GM12875 (cell line): ENCODE data around the gene LCAT.

ENCODE experiments used
- H3K4me3 ChIP-seq: one replicate; pipeline ENCODE4 v1.5.1; 2011; ENCODE audit warnings: low read depth, low read length, control low read depth
- TF ChIP-seq, protein P1 (sequence below): IDR thresholded peaks from 2 replicates; pipeline ENCODE4 v1.5.1; 2011; ENCODE audit warnings: low read depth, mild to moderate bottlenecking, control low read depth, inconsistent platforms, low read length, moderate library complexity, borderline replicate concordance; ENCODE audit not compliant: insufficient read depth

The LCAT gene

DNA sequence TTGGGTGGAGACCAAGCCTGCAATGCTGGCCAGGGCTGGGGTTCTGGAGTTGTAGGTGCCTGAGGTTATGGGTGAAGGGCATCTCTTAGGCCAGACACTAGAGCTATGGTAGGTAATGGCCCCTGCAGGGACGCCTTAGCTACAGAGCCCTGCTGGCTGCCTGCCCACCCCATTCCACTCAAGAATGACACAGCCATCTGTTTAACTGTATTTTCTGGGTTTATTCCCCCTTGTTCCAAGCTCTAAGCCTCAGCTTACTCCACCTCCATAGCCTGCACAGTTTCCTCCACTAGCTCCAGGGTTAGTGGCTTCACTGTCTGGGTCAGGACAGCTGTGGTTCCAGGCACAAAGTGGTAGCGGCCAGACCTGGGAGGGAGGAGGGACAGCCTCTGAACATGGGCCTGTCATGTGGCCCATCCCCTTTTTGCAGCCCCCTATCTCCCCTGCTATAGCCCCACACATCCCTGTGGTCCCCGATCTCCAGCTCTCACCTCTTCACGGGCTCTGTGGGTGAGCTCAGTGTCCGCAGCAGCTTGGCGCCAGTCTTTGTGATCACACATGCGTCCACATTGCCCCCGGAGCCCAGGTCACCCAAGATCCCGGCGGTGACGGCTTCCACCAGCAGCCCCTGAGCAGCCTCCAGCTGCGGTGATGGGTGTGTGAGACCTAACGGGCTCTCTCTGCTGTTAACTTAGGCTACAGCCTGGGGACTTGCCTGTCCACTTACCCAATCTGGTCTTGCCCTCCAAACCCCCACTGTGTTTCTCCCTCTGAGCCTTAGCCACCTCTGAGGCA lies 9.4 kb downstream of the LCAT start:
- TF ChIP-seq, protein P1, sequence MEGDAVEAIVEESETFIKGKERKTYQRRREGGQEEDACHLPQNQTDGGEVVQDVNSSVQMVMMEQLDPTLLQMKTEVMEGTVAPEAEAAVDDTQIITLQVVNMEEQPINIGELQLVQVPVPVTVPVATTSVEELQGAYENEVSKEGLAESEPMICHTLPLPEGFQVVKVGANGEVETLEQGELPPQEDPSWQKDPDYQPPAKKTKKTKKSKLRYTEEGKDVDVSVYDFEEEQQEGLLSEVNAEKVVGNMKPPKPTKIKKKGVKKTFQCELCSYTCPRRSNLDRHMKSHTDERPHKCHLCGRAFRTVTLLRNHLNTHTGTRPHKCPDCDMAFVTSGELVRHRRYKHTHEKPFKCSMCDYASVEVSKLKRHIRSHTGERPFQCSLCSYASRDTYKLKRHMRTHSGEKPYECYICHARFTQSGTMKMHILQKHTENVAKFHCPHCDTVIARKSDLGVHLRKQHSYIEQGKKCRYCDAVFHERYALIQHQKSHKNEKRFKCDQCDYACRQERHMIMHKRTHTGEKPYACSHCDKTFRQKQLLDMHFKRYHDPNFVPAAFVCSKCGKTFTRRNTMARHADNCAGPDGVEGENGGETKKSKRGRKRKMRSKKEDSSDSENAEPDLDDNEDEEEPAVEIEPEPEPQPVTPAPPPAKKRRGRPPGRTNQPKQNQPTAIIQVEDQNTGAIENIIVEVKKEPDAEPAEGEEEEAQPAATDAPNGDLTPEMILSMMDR, result no peak
- H3K4me3 ChIP-seq, result no peak overlapping the region

DNA sequence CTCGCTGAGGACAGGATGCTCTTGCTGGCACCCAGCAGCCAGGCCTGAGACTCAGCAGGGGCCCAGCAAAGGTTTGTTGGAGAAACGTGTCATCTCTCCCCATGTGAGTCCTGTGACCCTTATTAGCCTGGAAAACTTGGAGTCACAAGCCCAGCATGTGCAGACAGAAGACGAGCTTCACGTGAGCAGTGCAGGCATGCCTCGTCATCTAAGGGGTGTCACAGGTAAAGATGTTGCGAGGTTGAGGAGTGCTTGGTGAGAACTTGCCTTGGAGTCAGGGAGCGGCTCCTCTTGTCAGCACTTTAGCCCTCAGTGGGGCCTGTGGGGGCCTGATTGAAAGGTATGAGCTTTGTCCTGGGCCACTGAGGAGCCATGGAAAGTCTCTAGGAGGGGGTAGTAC lies 10.1 kb downstream of the LCAT start:
- TF ChIP-seq, protein P1, result no peak

DNA sequence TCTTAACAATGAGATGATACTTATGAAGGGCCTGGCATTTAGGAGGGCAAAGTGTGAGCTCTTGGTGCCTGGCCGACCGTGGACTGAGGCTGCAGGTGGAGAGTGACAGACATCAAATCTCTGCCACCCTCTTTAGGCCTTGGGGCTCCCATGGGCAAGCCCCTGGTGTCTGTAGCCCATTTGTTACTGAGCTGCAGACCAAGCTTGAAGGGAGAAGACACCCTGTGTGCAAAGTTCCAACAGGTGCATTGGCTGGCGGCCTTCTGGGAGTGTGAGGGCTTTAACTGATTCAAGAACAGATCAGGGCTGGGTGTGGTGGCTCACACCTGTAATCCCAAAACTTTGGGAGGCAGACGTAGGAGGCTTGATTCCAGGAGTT lies 11.5 kb downstream of the LCAT start:
- TF ChIP-seq, protein P1, result no peak
- no peak overlapping the region for H3K4me3 ChIP-seq

More for the DNA sequence above, 10.1 kb downstream of the LCAT start:
- no peak overlapping the region for H3K4me3 ChIP-seq

DNA sequence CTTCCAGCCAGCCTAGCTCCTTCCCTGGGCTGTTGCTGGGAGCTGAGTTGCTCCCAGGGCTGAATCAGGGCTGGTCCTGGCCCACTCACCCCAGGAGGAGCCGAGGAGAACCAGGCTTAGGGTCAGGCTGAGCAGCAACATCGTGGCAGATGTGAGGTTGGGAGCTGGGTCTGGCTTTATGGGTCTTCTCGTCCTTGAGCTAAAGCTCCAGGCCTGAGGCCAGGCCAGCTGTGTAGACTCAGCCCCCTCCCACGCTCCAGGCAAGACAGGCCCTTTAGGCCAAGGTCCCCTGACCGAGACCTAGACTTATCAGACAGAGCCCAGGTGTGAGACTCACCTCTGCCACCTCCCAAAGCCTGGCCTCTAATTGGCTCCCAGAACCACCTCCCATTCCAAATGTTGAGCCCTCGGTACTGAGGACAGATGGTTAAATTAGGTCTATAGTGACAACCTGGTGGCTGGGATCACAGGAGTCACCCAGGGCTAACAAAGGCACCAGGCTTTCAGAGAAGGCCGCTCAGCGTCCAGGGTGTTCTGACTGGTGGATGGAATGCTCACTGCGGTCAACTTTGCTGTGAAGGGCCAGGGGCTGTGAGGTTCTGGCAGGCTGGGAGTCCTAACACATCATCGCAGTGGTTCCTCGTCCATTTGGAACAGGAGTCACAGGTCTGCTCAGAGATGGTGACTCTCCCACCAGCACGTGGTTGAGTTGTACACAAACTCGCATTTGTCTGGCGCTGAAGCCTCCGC lies 12.0 kb downstream of the LCAT start, which contains the start of gene CTRL:
CTRL (minus strand) TSS at position 151 of the 750 bp plus-strand sequence; CDS start at position 141, 10 bp downstream.
- TF ChIP-seq, protein P1, result no peak
- H3K4me3 ChIP-seq, result no peak within 1 kb of the TSS

DNA sequence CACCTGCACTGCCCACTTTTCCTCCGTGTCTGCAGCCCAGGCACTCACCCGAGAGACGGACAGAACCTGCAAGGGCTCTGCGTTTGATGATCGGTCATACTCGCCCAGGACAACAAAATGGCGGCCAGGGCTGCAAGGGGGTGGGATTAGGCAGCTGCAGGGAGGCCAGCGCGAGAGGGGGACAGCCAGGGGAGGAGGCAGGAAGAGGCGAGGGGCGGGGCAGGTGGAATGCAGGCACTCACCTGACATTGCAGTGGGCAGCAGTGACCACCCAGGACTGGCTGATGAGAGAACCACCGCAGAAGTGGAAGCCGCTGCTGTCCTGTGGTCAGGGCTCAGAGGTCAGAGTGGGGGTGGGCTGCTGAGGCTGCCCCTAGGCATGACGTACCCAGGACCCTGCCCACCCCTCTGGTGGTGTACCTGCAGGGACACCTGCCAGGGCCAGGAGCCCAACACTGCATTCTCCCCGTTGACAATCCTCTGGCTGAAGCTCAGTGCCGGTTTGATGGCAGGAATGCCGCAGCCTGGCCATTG lies 13.2 kb downstream of the LCAT start:
- H3K4me3 ChIP-seq, result no peak overlapping the region
- TF ChIP-seq, protein P1, result no peak

DNA sequence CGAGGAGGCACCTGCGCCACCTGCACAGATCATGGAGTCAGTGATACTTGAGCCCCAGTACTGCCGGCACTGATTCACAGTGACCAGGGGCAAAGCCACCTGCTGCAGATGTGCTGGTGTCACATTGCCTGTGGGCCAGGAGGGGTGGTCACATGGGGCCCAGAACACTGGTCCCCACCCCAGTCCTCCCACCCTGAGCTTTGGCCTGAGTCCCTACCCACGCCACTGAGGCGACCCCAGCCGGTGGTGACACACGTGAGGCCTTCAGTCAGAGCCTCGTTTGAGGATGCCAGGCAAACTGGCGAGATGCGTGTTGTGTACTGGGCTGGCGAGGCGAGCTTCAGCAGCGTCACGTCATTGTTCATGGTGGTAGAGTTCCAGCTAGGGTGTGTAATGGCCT lies 13.7 kb downstream of the LCAT start:
- H3K4me3 ChIP-seq, result no peak overlapping the region
- TF ChIP-seq, protein P1, result no peak
